ENCODE results near the gene CCK.

- TF ChIP-seq TAF1 (IDR thresholded peaks at IDR 0.05; ENCODE audit: borderline replicate concordance, low read depth, low read length) (no peak), POLR2AphosphoS5 (IDR thresholded peaks at IDR 0.05; ENCODE audit: low read depth, low read length) (no peak)
These were observed 32.3 kb upstream of the CCK start for GRCh38 chr3:42298259-42298658.

Measured in GM12892 (cell line).